ENCODE measurements around the gene GRIA4. TPM values are rescaled to one million over a fixed set of nuclear protein-coding genes. Genes with fewer than 3 reads are reported as not detected.

GRIA4 gene
- total and polyA plus RNA-seq, 4 donors = not detected

GRCh38 chr11:105713696-105714095 lies 103.8 kb downstream of the GRIA4 start:
- Histone ChIP-seq H3K9me3 (ENCODE audit: control insufficient read depth in 4 of 4, low read length in 3 of 4) (no peaks in the 10 kb centered on the region), H3K4me1 (ENCODE audit: control insufficient read depth in 4 of 4, insufficient read depth in 4 of 4, low read length in 3 of 4) (no peaks in the 10 kb centered on the region), H3K27me3 (ENCODE audit: control insufficient read depth in 4 of 4, insufficient read depth in 4 of 4, low read length in 3 of 4) (no peaks in the 10 kb centered on the region), H3K9ac (ENCODE audit: low read depth in 1 of 2, low read length in 2 of 2) (no peak overlapping the region), H3K27ac (ENCODE audit: low read depth in 1 of 2, low read length in 2 of 2) (no peak overlapping the region), H3K36me3 (ENCODE audit: control insufficient read depth in 4 of 4, insufficient read depth in 3 of 4, low read depth in 1 of 4, low read length in 3 of 4) (no peaks in the 10 kb centered on the region), H3K4me3 (ENCODE audit: low read depth in 1 of 3, low read length in 3 of 3) (no peak overlapping the region)
- DNase-seq (ENCODE audit: low spot score) = no peak
- TF ChIP-seq GABPA (IDR thresholded peaks at IDR 0.05 in 1 of 2, conservative IDR thresholded peaks at IDR 0.05 in 1 of 2) (no peak), EGR1 (IDR thresholded peaks at IDR 0.05; ENCODE audit: low read depth in 2 of 2) (no peak), SP1 (IDR thresholded peaks at IDR 0.05) (no peak), FOXA1 (IDR thresholded peaks at IDR 0.05) (no peak), TAF1 (conservative IDR thresholded peaks at IDR 0.05) (no peak), JUND (IDR thresholded peaks at IDR 0.05) (no peak), HNF4A (conservative IDR thresholded peaks at IDR 0.05) (no peak), FOXA2 (IDR thresholded peaks at IDR 0.05) (no peak), NR2F2 (IDR thresholded peaks at IDR 0.05) (no peak), ATF3 (IDR thresholded peaks at IDR 0.05) (no peak), REST (IDR thresholded peaks at IDR 0.05) (no peak)
- TF ChIP-seq, protein P1, sequence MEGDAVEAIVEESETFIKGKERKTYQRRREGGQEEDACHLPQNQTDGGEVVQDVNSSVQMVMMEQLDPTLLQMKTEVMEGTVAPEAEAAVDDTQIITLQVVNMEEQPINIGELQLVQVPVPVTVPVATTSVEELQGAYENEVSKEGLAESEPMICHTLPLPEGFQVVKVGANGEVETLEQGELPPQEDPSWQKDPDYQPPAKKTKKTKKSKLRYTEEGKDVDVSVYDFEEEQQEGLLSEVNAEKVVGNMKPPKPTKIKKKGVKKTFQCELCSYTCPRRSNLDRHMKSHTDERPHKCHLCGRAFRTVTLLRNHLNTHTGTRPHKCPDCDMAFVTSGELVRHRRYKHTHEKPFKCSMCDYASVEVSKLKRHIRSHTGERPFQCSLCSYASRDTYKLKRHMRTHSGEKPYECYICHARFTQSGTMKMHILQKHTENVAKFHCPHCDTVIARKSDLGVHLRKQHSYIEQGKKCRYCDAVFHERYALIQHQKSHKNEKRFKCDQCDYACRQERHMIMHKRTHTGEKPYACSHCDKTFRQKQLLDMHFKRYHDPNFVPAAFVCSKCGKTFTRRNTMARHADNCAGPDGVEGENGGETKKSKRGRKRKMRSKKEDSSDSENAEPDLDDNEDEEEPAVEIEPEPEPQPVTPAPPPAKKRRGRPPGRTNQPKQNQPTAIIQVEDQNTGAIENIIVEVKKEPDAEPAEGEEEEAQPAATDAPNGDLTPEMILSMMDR (IDR thresholded peaks at IDR 0.05; ENCODE audit: low read depth, low read length, missing input control) = no peak
- TF ChIP-seq, protein P2, sequence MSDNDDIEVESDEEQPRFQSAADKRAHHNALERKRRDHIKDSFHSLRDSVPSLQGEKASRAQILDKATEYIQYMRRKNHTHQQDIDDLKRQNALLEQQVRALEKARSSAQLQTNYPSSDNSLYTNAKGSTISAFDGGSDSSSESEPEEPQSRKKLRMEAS (IDR thresholded peaks at IDR 0.05) = no peak
- TF ChIP-seq, protein P3, sequence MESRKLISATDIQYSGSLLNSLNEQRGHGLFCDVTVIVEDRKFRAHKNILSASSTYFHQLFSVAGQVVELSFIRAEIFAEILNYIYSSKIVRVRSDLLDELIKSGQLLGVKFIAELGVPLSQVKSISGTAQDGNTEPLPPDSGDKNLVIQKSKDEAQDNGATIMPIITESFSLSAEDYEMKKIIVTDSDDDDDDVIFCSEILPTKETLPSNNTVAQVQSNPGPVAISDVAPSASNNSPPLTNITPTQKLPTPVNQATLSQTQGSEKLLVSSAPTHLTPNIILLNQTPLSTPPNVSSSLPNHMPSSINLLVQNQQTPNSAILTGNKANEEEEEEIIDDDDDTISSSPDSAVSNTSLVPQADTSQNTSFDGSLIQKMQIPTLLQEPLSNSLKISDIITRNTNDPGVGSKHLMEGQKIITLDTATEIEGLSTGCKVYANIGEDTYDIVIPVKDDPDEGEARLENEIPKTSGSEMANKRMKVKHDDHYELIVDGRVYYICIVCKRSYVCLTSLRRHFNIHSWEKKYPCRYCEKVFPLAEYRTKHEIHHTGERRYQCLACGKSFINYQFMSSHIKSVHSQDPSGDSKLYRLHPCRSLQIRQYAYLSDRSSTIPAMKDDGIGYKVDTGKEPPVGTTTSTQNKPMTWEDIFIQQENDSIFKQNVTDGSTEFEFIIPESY (IDR thresholded peaks at IDR 0.05) = no peak
- WGBS = 77% methylated on average over 2 of the region's 2 CpGs

GRCh38 chr11:105718641-105719040 lies 108.8 kb downstream of the GRIA4 start:
- Histone ChIP-seq H3K4me1 (ENCODE audit: control insufficient read depth in 4 of 4, insufficient read depth in 4 of 4, low read length in 3 of 4) (no peaks in the 10 kb centered on the region), H3K4me3 (ENCODE audit: low read depth in 1 of 3, low read length in 3 of 3) (no peak overlapping the region), H3K27me3 (ENCODE audit: control insufficient read depth in 4 of 4, insufficient read depth in 4 of 4, low read length in 3 of 4) (no peaks in the 10 kb centered on the region), H3K9ac (ENCODE audit: low read depth in 1 of 2, low read length in 2 of 2) (no peak overlapping the region), H3K27ac (ENCODE audit: low read depth in 1 of 2, low read length in 2 of 2) (no peak overlapping the region), H3K36me3 (ENCODE audit: control insufficient read depth in 4 of 4, insufficient read depth in 3 of 4, low read depth in 1 of 4, low read length in 3 of 4) (no peaks in the 10 kb centered on the region), H3K9me3 (ENCODE audit: control insufficient read depth in 4 of 4, low read length in 3 of 4) (no peaks in the 10 kb centered on the region)
- WGBS = 74% methylated on average over 5 of the region's 5 CpGs
- DNase-seq (ENCODE audit: low spot score) = no peak
- TF ChIP-seq RAD21 (IDR thresholded peaks at IDR 0.05) (no peak), YY1 (IDR thresholded peaks at IDR 0.05) (no peak), HNF4A (conservative IDR thresholded peaks at IDR 0.05) (no peak), JUND (IDR thresholded peaks at IDR 0.05) (no peak), RXRA (IDR thresholded peaks at IDR 0.05) (no peak), ATF3 (IDR thresholded peaks at IDR 0.05) (no peak), FOXA2 (IDR thresholded peaks at IDR 0.05) (no peak)

Data from liver (tissue), 9 donors.